ENCODE results near the gene ABO. TPM values are rescaled to one million over a fixed set of nuclear protein-coding genes. Genes with fewer than 3 reads are reported as not detected.
"Not testable (repeated sequence)": the region's sequence is repeated elsewhere in the genome, so short reads cannot be mapped to it uniquely, and the experiment has no call there.

Gene ABO
- total RNA-seq, 1 experiment from 2014 or later = not detected

DNA sequence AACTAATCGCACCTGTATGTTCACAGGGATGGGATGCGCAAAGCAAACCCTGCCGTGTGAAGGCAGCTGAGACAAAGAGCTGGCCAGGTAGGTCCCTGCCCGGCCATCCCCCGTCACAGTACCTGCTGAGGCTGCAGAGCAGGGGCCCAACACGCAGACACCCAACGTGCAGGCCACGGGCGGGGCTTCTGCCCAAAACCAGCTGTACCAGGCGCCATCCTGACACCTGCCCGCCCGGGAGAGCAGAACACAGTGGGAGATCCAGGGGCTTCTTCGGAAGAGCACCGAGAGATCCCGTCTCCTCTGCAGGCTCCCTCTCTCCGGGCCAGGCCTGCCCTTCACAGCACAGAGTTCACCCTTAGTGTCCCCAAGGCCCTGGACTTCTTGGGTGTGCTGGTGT lies 28.4 kb downstream of the ABO start:
- no peak for DNase-seq (ENCODE audit: low read depth)

DNA sequence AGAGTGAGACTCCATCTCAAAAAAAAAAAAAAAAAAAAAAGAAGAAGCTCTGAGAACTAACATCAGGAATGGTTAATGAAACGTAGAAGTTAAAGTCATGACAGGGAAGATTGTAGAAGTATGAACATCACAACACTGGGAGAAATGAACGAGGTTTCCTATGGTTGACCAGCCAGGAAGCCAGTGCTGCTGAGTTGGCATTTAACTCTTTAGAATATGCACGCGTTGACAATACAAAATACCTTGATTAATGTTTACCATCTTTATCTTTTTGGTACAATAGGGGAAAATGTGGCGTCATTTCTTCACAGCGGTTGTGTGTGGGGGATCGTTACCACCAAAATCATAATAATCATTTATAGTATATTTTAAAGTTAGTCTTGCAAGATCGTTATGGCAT lies 32.0 kb downstream of the ABO start:
- DNase-seq (ENCODE audit: low read depth) = no peak

DNA sequence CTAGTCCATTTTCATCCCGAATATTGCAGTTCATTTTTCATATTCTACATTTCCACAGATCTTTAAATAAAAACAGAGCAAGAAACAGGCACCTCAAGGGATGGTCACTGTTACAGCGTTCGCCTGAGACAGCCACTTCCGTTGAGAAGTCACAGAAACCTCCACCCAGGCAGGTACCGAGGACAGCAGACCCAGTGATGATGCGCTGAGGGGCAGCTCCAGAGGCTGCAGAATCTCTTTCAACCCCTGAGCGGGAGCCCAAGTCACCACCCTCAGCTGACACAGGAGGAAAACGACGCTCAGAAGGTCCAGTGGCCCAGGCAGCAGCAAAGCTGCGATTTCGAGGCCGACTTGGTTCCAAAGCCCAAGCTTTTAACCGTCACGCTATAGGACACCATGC lies 32.8 kb downstream of the ABO start:
- no peak for DNase-seq (ENCODE audit: low read depth)

DNA sequence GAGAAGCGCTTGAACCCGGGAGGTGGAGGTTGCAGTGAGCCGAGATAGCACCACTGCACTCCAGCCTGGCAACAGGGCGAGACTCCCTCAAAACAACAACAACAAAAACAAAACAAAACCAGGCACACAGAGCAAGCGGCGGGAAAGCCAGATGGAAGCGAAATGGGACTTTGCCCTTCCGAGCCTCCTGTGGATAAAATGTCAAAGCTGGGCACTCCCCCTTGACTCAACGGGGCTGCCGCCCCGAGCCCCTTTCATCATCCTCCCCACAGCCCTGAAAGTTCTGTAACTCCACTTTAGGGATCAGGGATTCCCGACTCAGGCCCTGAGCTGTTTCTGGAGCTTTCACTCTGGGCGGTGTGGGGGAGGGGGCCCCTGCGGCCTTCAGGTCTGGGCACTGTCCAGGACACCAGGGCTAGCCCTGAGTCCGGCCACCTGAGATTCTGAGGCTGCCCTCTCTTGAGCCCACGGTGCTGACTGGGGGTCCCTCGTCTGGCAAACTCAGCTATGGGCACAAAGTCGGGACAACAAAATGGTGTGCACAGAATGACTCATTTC lies 35.4 kb downstream of the ABO start:
- DNase-seq (ENCODE audit: low read depth) = no peak

DNA sequence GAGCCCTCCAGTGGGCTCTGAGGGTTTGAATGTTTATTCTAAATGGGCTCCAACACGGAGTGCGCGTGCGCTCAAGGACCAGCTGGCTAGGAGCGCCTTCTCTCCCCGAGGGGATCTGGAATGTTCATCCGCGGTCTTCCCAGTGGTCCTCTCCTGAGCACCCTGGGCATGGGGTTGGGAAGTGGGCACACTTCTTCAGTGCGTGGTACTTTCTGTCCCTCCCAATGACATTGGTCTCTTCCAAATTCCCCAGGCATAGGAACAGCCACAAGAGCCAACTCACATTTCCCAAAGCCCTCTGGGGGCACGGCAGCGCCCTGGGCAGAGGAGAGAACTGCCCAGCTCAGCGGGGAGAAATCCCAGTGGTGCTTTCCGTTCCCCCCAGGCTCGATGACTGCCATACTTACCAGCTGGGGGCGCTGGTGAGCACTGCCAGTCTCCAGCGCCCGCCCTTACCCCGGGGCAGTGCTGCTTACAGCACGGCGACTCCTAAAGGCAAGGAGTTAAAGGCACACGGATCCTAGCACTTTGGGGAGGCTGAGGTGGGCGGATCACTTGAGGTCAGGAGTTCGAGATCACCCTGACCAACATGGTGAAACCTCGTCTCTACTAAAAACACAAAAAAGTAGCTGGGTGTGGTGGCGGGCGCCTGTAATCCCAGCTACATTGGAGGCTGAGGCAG lies 36.0 kb downstream of the ABO start:
- DNase-seq (ENCODE audit: low read depth) = peak; percentile 36

DNA sequence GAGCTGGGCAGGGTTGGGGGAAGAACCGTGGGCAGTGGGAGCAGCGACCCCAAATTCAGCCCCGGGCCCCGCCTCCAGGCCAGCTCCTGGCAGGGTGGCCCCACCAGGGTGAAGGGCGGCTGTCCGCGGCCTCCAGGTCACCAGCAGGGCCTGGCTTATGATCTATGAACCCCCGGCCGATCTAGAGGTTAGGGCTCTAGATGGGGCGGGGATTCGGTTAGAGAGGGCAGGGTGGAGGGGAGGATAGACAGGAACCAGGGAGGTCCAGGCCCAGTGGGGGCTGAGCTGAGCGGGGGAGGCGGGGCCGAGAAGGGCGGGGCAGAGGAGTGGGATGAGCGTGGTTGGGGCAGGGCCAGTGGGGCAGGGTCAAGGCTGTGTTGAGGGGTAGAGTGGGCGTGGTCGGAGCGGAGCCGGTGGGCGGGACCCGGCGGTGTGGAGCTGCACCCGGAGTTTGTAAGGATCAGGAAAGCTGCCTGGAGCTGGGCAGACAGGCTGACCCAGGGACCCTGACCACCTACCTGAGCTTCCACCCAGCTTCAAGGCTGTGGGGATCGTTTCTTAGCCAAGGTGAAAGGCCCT lies 36.6 kb downstream of the ABO start:
- peak; percentile 5 for DNase-seq (ENCODE audit: low read depth)

DNA sequence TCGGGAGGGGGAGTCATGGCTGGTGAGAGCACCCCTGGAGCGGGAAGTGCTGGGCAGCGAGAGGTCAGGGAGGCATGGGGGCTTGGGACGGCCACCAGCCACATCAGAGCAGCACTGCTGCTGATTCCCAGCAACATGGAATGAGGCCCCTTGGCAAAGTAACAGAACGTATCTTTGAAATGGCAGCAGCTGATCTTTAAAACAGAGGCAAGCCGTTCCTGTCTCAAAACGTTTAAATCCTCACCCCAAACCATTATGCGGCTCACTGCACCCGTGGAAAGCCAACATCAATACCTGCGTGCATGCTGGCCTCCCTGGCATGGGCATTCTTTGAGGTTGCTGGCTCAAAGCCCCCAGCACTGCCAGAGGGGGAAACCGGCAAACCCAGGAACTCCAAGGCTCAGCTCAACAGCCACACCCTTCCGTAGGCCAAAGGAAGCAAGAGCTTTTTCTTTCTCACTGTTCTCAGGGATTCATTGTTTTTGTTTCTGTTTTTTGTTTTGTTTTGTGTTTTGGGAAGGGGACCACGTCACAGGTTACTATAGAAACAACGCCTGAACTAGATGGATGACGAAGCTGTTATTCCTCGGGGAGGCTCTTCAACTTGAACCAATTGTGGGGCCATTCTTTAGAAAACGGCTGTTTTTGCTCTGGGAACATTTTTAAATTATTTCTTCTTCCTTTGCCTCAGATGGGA lies 37.8 kb downstream of the ABO start:
- peak; percentile 73 for DNase-seq (ENCODE audit: low read depth)

DNA sequence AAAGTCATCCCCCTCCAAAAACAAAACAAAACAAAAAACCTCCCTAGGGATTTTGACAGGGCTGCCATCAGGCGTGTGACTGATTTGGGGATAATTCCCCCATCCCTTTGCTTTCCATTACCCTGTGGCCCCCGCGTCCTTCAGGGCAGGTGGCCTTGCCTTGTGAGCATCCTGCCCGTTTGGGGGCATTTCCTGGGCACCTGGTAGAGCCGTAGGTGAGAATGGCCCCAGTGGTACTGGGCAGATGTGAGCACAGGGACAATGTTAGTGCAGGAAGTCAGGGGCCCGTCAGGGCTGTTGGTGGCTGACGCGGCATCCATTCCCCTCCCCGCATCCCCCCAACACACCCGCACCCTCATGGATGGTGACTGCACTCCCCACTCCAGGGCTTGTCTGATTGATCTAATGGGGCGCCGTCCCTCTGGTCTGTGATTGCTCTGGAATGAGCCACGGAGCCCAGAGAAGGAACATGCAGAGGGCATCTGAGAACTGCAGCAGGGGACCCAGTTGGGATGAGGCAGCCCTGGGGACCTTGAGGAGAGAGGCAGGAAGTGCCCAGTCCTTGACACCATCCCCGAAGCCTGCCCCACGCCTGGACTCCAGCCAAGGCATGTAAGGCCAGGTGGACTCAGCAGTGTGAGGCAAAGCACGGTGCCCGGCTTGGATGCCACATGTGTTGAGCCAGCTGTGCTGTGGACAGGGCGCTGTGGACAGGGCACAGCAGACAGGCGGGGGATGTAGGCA lies 38.5 kb downstream of the ABO start:
- DNase-seq (ENCODE audit: low read depth) = peak; percentile 3

DNA sequence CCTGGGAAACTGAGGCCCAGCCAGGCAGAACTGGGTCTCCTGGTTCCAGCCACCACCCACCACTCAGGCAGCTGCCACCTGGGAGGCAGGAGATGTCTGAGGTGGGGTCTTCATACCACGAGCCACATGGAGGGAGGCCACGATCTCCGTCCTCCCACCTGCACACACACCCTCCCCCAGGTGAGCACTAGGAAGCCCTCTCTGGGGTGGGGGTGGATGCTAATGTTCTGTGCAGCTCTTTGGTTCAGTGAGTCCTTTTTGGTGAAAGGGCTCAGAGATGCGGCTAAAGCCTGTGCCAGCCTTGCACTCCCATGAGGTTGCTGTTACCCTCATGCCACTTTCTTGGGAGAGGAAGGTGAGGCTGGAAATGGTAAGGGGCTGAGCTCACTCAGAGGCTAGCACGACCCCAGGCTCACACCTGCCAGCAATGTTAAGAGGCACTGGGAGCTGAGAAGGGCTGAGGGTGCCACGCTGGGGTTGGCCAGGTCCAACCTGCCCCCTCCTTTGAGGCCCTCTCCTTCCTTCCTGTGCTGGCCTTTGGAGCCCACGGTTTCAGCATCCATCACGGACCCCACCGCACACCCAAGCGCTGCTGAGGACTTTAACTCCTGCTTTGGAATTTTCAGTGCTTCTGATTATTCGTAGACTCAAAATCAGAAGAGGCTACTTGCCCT lies 39.3 kb downstream of the ABO start:
- DNase-seq (ENCODE audit: low read depth) = no peak

DNA sequence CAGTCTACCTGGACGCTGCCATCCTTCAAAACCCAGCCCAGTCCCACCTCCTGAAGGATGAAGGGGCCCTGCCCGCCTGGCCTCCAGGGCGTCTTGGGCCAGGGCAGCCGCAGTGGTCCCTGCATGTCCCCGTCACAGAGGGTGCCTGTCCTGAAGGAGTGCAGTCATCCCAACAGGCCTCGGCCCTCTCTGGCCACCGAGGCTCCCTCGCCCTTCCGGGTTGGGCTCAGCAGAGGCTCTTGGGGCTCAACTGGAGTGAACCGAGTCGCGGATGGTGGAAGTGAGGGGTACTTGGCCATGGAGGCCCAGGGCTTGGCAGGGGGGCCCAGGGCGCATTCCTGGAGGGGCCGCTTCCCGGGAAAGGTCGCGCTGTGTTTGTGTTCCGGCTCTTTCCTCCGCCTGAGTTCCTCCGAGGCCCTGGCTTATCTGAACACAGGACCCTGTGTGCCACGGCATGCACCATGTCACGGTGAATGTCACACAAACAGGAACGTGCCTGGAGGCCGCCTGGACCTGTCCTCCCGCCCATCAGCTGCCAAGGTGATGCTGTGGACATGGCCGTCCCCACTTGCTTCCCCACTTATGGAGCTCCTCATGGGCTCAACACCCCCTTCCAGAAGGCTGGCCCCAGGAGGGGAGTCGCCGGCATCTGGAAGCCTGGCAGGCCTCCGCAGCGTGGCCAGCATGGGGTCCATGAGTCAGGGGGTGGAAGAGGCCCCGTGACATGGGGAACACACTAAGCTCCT lies 40.3 kb downstream of the ABO start:
- no peak for DNase-seq (ENCODE audit: low read depth)

DNA sequence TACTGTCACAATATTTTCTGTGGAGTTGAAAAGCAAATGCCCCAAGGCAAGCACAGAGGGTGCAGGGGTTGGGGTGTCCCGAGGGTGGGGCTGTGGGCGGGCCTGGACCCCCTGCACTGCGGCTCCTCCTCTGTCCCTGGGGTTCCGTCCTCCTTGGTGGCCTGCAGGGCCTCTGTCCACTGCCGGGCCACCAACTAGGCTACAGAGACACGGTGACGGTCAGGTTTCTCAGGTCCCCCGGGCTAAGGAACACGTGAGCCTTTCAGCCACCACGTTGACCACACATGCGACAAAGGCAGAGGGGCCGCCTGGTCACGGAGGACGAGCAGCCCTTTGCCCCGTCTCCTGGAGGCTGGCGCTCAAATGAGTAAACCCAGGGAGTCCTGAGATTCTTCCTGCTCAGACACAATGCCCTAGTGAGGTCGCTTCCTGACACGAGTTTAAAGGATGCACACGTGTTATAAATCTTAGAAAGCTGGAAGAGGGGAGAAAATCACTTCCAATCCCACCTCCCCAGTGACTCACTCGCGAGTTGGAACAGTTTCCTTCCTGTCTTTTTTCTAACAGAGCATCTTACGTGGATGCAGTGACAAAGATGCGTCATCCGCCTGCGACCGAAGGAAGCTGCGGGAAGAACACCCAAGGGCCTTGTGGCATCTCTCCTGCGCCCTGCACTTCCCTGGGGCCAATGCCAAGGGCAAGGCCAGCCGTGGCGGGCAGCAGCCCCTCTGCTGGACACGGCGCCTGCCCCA lies 41.1 kb downstream of the ABO start:
- no peak for DNase-seq (ENCODE audit: low read depth)

DNA sequence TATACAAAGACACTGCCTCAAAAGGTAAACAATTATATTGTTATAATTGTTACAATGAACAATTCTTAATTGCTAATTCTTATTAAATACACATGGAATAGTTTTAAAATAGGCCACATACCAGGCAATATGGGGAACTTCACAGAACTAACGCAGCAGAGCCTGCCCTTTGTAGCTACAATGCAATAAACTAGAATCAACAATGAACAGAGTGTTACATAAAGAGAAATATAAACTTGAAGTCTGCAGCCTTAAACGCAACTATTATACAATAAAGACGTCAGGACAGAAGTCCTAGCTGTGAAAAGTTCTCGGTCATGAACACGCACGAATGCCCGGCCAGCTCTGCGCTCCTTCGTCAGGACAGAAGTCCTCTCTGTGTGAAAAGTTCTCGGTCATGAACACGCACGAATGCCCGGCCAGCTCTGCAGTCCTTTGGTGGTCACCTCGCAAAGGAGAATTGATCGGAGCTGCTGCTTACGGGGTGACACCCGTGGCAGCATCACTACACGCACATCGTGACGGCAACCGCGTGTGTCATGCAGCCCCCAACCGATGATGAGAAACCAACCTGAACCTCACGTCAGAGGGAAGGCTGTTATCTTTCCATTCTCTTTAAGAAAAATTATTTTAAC lies 43.0 kb downstream of the ABO start:
- DNase-seq (ENCODE audit: low read depth) = not testable (repeated sequence)

DNA sequence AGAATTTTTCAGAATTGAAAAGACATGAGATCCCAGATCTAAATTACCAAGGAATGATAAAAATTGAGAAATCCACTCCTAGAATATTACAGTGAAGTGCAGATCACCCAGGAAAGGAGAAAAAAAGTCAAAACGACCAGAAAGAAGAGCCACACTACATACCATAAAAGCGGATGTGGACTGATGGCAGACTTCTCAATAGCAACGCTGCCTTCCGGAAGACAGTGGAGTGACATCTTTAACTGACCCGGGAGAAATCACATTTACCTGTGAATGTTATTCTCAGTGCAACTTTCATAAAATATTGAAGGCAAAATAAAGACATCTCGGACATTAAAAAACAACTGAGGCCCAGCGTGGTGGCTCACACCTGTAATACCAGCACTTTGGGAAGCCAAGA lies 44.5 kb downstream of the ABO start:
- not testable (repeated sequence) for DNase-seq (ENCODE audit: low read depth)

DNA sequence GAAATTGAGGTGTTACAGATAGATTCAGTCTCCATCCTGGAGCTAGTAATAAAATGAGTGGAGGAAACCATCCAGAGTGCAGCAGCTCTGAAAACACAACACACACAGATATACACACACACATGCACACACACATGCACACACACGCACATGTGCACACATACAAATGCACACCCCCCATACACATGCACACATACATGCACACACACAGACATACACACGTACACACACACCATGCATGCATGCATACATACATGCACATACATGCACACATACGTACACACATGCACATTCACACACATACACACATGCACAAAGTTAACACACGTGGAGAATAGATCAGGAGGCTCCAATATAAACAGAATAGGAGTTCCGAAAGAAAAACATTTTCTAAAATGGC lies 44.9 kb downstream of the ABO start:
- DNase-seq (ENCODE audit: low read depth) = no peak

DNA sequence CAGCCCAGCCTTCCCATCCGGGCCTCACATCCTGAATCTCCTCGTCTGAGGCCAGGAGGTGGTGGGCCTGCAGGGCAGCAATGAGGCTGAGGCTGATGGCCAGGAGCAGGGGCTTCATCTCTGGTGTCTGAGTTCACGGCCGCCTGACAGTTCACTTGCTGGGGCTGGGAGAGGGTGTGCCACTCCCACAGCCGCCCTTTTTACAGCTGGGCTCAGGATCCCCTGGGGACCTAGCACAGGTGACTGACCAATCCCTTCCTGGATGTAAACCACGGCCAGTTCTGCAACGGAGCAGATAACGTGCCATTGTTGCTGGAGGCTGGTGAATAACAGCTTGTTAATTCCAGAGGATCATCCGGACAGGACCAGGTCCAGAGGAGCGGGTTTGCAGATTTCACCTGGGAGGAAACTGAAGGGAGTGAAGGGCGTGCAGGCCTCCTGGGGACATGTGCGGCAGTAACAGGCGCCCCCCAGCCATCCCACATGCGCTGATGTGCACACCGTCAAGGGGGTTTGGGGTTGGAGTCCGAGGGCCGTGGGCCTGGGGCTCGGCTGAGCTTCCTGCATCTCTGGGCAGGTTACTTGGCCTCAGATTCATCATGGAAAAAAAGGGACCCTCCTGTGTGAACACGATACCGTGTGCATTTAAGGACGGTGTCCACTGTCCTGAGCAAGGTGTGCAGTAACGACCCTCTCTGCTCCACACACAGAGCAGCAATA lies 46.4 kb downstream of the ABO start:
- not testable (repeated sequence) for DNase-seq (ENCODE audit: low read depth)

DNA sequence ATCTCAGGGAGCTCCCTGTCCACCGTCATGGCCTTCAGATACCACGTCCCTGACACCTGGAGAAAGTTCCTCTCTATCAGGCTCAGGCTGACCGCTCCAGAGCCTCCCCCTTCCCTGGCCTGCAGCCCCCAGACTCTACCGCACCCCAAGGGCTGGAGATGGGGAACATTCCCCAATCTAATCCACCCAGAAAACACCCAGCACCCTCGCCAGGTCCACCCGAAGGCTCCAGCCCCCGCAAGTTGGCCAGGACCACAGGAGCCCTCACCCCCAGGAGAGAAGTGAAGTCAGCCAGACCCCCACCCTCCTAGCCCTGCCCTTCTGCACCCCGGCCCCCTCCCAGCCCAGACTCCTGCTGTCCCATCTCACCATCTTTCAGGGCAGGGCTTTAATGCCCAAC lies 47.0 kb downstream of the ABO start:
- DNase-seq (ENCODE audit: low read depth) = not testable (repeated sequence)

DNA sequence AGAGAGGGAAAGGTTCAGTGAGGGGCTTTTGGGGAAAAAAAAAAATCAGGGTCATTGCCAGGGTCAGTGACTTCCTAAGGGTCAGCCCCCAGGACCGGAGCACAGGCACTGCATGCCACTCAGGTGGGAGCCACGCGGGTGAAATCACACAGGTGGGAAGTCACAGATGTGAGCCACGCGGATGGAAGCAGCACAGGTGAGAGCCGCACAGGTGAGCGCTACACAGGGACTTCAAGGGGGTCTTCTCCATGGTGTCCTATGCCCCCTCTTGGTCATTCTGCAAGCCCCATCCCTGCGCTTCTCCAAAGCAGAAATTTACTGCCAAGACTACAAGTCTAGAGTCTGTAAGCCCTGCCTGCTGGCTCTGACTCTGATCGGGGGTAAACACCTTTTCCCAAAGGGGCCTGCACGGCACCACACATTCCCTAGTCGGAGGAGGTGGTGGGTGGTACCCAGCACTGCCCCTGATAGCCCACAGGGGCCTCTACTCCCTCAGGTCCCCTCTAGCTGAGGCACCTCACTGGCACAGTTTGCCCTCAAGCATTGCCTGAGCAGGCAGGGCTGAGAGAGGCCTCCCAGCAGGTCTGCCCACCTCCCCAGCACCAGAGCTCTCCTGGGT lies 47.6 kb downstream of the ABO start:
- no peak for DNase-seq (ENCODE audit: low read depth)

All from LHCN-M2 (cell line).